Activated CD8-positive, alpha-beta T cell treated with anti-CD3 and anti-CD28 coated beads for 36 hours (primary cell): Measurements from ENCODE around the gene UPK2. TPM values are rescaled to one million over a fixed set of nuclear protein-coding genes. Genes with fewer than 3 reads are reported as not detected.
"Not testable (repeated sequence)": the region's sequence is repeated elsewhere in the genome, so short reads cannot be mapped to it uniquely, and the experiment has no call there.

Experiments used
- ATAC-seq: fragments of 200-7000 bp; cut with Tn5 transposase; one replicate; pipeline ENCODE4 v1.10.0; 2021; ENCODE audit warnings: mild to moderate bottlenecking, moderate library complexity
- CTCF ChIA-PET: fragments of 350-600 bp; sonication (Branson Sonifier 250); formaldehyde crosslinking; loops from one replicate; lab custom pipeline; 2021; ENCODE audit warnings: antibody characterized with exemption; lab: Charles Lee
- POLR2A ChIA-PET: fragments of 350-600 bp; sonication (Branson Sonifier 250); formaldehyde crosslinking; loops from one replicate; lab custom pipeline; 2021; ENCODE audit warnings: antibody characterized with exemption; lab: Charles Lee
- DNase-seq: peaks from one replicate; pipeline ENCODE4 v3.0.0-alpha.2; 2020
- H3K27ac Mint-ChIP-seq: one replicate; pipeline ENCODE4 v1.8.0; 2021; ENCODE audit warnings: mild to moderate bottlenecking, mixed read lengths
- H3K27me3 Mint-ChIP-seq: one replicate; pipeline ENCODE4 v1.8.0; 2021; ENCODE audit warnings: mixed read lengths
- H3K36me3 Mint-ChIP-seq: one replicate; pipeline ENCODE4 v1.8.0; 2021; ENCODE audit warnings: low read depth, mixed read lengths
- H3K4me1 Mint-ChIP-seq: one replicate; pipeline ENCODE4 v1.8.0; 2021; ENCODE audit warnings: low read depth, mixed read lengths
- H3K4me3 Mint-ChIP-seq: one replicate; pipeline ENCODE4 v1.8.0; 2021; ENCODE audit warnings: mild to moderate bottlenecking, moderate library complexity, mixed read lengths
- H3K9me3 Mint-ChIP-seq: one replicate; pipeline ENCODE4 v1.8.0; 2021; ENCODE audit warnings: mixed read lengths
- intact Hi-C: fragments of 100-400 bp; cut with micrococcal nuclease; formaldehyde crosslinking; loops from one replicate; pipeline ENCODE4 v1.10.0; 2022
- total RNA-seq, 2 experiments: library from RNA; stranded (reverse); gene quantifications; one replicate each; pipeline ENCODE4 v1.2.3, GENCODE V29; 2021
- TF ChIP-seq, protein P1 (sequence below): fragments of 200-600 bp; IDR thresholded peaks from one replicate; pipeline ENCODE4 v1.8.0; 2022; ENCODE audit warnings: antibody characterized with exemption, mild to moderate bottlenecking

Gene UPK2
- total RNA-seq, 2 experiments from 2014 or later, result 1.5 to 2.2 TPM

GRCh38 chr11:118958577-118958976 is 2.5 kb downstream of the UPK2 start:
- Mint-ChIP-seq H3K27ac (no peak overlapping the region), H3K9me3 (no peaks in the 10 kb centered on the region), H3K4me1 (peaks cover 3% of the 10 kb centered on the region), H3K36me3 (no peaks in the 10 kb centered on the region), H3K27me3 (no peaks in the 10 kb centered on the region), H3K4me3 (no peak overlapping the region)
- ATAC-seq (no peak), DNase-seq (no peak)
- CTCF ChIA-PET, result interaction anchor here (1.1 to 3.5 kb wide), 3 partner anchors 53 to 364 kb away, joined by 3 to 23 read pairs (median 20); no protein-coding TSS in a partner anchor
- TF ChIP-seq, protein P1, sequence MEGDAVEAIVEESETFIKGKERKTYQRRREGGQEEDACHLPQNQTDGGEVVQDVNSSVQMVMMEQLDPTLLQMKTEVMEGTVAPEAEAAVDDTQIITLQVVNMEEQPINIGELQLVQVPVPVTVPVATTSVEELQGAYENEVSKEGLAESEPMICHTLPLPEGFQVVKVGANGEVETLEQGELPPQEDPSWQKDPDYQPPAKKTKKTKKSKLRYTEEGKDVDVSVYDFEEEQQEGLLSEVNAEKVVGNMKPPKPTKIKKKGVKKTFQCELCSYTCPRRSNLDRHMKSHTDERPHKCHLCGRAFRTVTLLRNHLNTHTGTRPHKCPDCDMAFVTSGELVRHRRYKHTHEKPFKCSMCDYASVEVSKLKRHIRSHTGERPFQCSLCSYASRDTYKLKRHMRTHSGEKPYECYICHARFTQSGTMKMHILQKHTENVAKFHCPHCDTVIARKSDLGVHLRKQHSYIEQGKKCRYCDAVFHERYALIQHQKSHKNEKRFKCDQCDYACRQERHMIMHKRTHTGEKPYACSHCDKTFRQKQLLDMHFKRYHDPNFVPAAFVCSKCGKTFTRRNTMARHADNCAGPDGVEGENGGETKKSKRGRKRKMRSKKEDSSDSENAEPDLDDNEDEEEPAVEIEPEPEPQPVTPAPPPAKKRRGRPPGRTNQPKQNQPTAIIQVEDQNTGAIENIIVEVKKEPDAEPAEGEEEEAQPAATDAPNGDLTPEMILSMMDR, result no peak
- POLR2A ChIA-PET, result interaction anchor here (1.4 kb wide), 1 partner anchor 172 kb away, joined by 4 read pairs; no protein-coding TSS in a partner anchor
- intact Hi-C loops, result no loop called here

DNA sequence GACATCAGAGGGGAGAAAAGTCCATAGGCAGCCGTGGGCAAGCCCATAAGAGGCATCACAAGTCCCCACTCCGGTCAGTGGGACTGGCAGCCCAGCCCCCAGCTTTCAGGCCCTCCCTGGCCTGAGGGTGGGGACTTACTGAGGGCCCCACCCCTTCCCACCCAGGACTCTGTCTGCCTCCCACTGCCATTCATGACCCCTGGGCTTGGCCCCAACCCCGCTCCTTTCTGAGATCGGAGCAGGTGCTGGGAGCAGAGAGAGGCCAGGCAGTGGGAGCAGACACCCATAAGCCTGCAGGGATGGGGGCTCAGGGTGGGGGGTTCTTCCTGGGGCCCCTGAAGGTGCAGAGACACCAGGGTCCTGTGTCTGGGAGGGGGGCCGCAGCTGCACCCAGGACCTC is 5.1 kb downstream of the UPK2 start:
- no peaks in the 10 kb centered on the region for H3K9me3 Mint-ChIP-seq
- TF ChIP-seq, protein P1, result no peak
- no peaks in the 10 kb centered on the region for H3K27me3 Mint-ChIP-seq
- CTCF ChIA-PET, result interaction anchor here (2.3 kb wide), 1 partner anchor 271 kb away, joined by 12 read pairs; no protein-coding TSS in a partner anchor
- POLR2A ChIA-PET, result no interaction called here
- peaks cover 3% of the 10 kb centered on the region for H3K4me1 Mint-ChIP-seq
- no peak overlapping the region for H3K4me3 Mint-ChIP-seq
- DNase-seq, result no peak
- ATAC-seq, result no peak
- intact Hi-C loops, result no loop called here
- H3K27ac Mint-ChIP-seq, result no peak overlapping the region
- no peaks in the 10 kb centered on the region for H3K36me3 Mint-ChIP-seq

DNA sequence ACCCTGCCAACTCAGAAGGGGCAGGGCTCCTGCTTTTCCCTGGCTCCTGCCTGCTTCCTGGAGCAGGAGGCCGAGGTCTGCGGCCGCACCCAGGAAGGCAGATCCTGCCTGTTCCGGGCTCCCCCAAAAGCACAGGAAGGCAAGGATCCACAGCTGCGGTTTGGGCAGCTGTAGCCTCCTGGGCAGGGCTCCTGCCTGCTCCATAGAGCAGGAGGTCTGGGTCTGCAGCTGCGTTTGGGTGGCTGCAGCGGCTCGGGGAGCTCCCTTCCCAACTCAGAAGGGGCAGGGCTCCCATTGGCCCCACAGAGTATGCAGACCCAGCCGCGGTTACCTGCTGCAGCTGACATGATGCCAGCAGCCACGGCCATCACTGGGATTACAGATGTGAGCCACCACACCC is 5.5 kb downstream of the UPK2 start:
- H3K27ac Mint-ChIP-seq, result no peak overlapping the region
- ATAC-seq, result no peak
- TF ChIP-seq, protein P1, result no peak
- no peaks in the 10 kb centered on the region for H3K27me3 Mint-ChIP-seq
- H3K4me3 Mint-ChIP-seq, result no peak overlapping the region
- no peak for DNase-seq
- POLR2A ChIA-PET, result no interaction called here
- H3K9me3 Mint-ChIP-seq, result no peaks in the 10 kb centered on the region
- CTCF ChIA-PET, result interaction anchor here (2.3 kb wide), 1 partner anchor 271 kb away, joined by 12 read pairs; no protein-coding TSS in a partner anchor
- H3K4me1 Mint-ChIP-seq, result no peaks in the 10 kb centered on the region
- intact Hi-C loops, result no loop called here
- no peaks in the 10 kb centered on the region for H3K36me3 Mint-ChIP-seq

- ATAC-seq, H3K4me1 Mint-ChIP-seq, H3K9me3 Mint-ChIP-seq, H3K27ac Mint-ChIP-seq, POLR2A ChIA-PET, H3K36me3 Mint-ChIP-seq, H3K27me3 Mint-ChIP-seq, intact Hi-C loops, DNase-seq, H3K4me3 Mint-ChIP-seq: not testable (repeated sequence)
- CTCF ChIA-PET, result interaction anchor here (1.5 kb wide), 1 partner anchor 369 kb away, joined by 4 read pairs; no protein-coding TSS in a partner anchor
Observed at GRCh38 chr11:118969508-118969907, 13.4 kb downstream of the UPK2 start.

- ATAC-seq (no peak), DNase-seq (no peak)
- H3K36me3 Mint-ChIP-seq, result no peaks in the 10 kb centered on the region
- ChIA-PET POLR2A (interaction anchor here (0.9 kb wide), 1 partner anchor 11 kb away, joined by 3 read pairs; no protein-coding TSS in a partner anchor), CTCF (no interaction called here)
- H3K27me3 Mint-ChIP-seq, result peaks cover 12% of the 10 kb centered on the region
- H3K9me3 Mint-ChIP-seq, result no peaks in the 10 kb centered on the region
- no peak within 1 kb of the TSS for H3K27ac Mint-ChIP-seq
- H3K4me1 Mint-ChIP-seq, result no peaks in the 10 kb centered on the region
- no peak within 1 kb of the TSS for H3K4me3 Mint-ChIP-seq
- intact Hi-C loops, result no loop called here
- TF ChIP-seq, protein P1, result no peak
Observed at GRCh38 chr11:118971646-118972045, 15.5 kb downstream of the UPK2 start, which contains the start of gene FOXR1. FOXR1 (plus strand) TSS chr11:118971761; CDS start chr11:118971932, 171 bp downstream.
